ENCODE measurements around the gene R3HDM2.

R3HDM2 gene

GRCh38 chr12:57381693-57382220 lies 49.1 kb downstream of the R3HDM2 start:
- TF ChIP-seq CTCF (IDR thresholded peaks at IDR 0.05) = no peak

- TF ChIP-seq CTCF (IDR thresholded peaks at IDR 0.05) = no peak
Measured at GRCh38 chr12:57380300-57380699, 50.5 kb downstream of the R3HDM2 start.

- no peak for TF ChIP-seq CTCF (IDR thresholded peaks at IDR 0.05)
Measured at GRCh38 chr12:57377103-57377840, 53.6 kb downstream of the R3HDM2 start.

- TF ChIP-seq CTCF (IDR thresholded peaks at IDR 0.05) = no peak
Measured at GRCh38 chr12:57372233-57372632, 58.6 kb downstream of the R3HDM2 start.

GRCh38 chr12:57370696-57371095 lies 60.1 kb downstream of the R3HDM2 start:
- TF ChIP-seq CTCF (IDR thresholded peaks at IDR 0.05) = no peak

GRCh38 chr12:57370072-57370471 lies 60.8 kb downstream of the R3HDM2 start:
- TF ChIP-seq CTCF (IDR thresholded peaks at IDR 0.05) = no peak

- TF ChIP-seq CTCF (IDR thresholded peaks at IDR 0.05) = no peak
Measured at GRCh38 chr12:57369202-57369601, 61.6 kb downstream of the R3HDM2 start.
